Activated CD8-positive, alpha-beta T cell treated with anti-CD3 and anti-CD28 coated beads, Interleukin-2, amount 10 ng/mL, durations not matched to agents 7 days and 5 days (primary cell): ENCODE measurements around the gene ERAL1. TPM values are rescaled to one million over a fixed set of nuclear protein-coding genes. Genes with fewer than 3 reads are reported as not detected.
A peak's percentile ranks its signal among the peaks of the same experiment; 100 is the strongest.

Experiments used
- ATAC-seq: fragments of 150-1000 bp; cut with Tn5 transposase; one replicate; pipeline ENCODE4 v1.10.0; 2021; ENCODE audit warnings: moderate library complexity
- CTCF ChIA-PET: fragments of 350-600 bp; sonication (Branson Sonifier 250); formaldehyde crosslinking; loops from one replicate; lab custom pipeline; 2021; ENCODE audit warnings: antibody characterized with exemption; lab: Charles Lee
- POLR2A ChIA-PET: fragments of 350-600 bp; sonication (Branson Sonifier 250); formaldehyde crosslinking; loops from one replicate; lab custom pipeline; 2021; ENCODE audit warnings: antibody characterized with exemption; lab: Charles Lee
- DNase-seq: peaks from one replicate; pipeline ENCODE4 v3.0.0-alpha.2; 2020
- H3K27ac Mint-ChIP-seq: one replicate; pipeline ENCODE4 v1.8.0; 2021; ENCODE audit warnings: mild to moderate bottlenecking, mixed read lengths
- H3K27me3 Mint-ChIP-seq: one replicate; pipeline ENCODE4 v1.8.0; 2021; ENCODE audit warnings: low read depth, mixed read lengths
- H3K36me3 Mint-ChIP-seq: one replicate; pipeline ENCODE4 v1.8.0; 2021; ENCODE audit warnings: low read depth, mixed read lengths
- H3K4me1 Mint-ChIP-seq: one replicate; pipeline ENCODE4 v1.8.0; 2021; ENCODE audit warnings: low read depth, mixed read lengths
- H3K4me3 Mint-ChIP-seq: one replicate; pipeline ENCODE4 v1.8.0; 2021; ENCODE audit warnings: mild to moderate bottlenecking, mixed read lengths
- H3K9me3 Mint-ChIP-seq: one replicate; pipeline ENCODE4 v1.8.0; 2022; ENCODE audit warnings: mixed read lengths; ENCODE audit not compliant: insufficient read depth
- total RNA-seq, 2 experiments: library from RNA; stranded (reverse); gene quantifications; one replicate each; pipeline ENCODE4 v1.2.3, GENCODE V29; 2021

Gene ERAL1
- 10 to 100 TPM; 46.3 to 50.7 TPM for total RNA-seq

DNA sequence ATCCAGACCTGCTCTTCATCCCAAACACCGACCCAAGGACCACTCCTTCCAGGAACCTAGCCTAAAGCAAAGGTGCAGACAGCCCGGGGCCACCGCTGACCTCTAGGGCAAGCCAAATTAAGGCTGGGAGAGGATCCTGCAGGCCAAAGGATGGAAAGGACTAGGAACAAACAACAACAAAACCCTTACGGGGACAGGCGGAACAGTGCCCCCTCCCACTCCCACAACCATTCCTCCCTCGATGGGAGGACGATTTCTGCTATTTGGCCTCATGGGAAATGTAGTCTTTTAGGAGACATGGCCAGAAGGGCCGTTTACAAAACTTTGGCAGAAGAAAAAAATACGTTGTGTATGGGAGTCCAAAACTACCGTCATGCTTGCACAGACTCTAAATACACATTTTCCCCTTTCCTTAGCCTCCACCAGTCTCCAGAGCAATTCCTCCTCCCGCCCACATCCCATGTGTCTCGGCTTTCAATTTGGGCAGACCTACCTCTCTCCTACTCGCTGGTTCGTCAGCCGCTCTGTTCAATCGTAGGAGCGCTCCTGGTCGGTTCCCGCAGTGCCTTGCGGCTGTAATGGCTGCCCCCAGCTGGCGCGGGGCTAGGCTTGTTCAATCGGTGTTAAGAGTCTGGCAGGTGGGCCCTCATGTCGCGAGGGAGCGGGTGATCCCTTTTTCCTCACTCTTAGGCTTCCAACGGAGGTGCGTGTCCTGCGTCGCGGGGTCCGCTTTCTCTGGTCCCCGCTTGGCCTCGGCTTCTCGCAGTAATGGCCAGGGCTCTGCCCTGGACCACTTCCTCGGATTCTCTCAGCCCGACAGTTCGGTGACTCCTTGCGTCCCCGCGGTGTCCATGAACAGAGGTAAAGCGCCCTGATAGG, at the start of gene ERAL1:
Gene ERAL1, plus strand, starts transcription at position 560 of the 879 bp plus-strand sequence. Its CDS starts 19 bp downstream, at position 579.
- H3K36me3 Mint-ChIP-seq, result peaks cover 26% of the 10 kb centered on the region
- peak within 1 kb of the TSS; percentile 81 for H3K4me3 Mint-ChIP-seq
- ChIA-PET CTCF (interaction anchor here (1.0 kb wide), 1 partner anchor 99 kb away, joined by 3 read pairs; no protein-coding TSS in a partner anchor), POLR2A (no interaction called here)
- peaks cover 20% of the 10 kb centered on the region for H3K4me1 Mint-ChIP-seq
- no peaks in the 10 kb centered on the region for H3K27me3 Mint-ChIP-seq
- ATAC-seq (peak; percentile 100), DNase-seq (peak; percentile 91)
- H3K9me3 Mint-ChIP-seq, result no peaks in the 10 kb centered on the region
- H3K27ac Mint-ChIP-seq, result peak within 1 kb of the TSS; percentile 87

DNA sequence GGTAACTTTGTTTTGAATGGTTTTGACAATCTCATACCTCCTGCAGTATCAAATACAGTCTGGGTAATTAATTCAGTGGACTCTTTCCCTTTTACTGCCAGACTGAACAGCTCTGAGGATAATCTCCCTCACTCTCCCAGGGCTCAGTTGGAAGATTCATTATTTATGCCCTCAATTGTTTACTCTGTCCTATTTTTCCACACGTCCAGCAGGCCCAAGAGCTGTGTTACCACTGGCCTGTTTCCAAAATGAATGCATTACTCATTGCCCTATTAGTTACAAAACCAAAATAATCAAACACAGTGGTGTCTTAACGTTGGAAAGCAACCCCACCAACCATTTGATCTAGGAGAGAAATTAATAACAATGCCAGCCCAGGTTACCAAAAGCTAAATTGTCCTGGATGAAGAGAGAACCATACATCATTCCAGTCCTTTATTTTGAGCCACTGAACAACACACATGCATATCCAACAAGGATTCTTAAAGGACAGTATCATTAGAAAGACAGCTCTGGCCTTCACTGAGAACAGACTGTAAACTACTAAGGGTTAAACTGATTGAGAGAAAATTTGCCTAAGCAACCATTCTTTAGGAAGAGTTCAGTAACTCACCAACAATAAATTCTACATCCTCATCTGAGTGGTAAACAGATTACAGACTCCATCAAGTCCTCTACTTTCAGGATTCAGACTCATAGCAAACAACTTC, 46.7 kb upstream of the ERAL1 start:
- peaks cover 24% of the 10 kb centered on the region for H3K36me3 Mint-ChIP-seq
- ChIA-PET POLR2A (no interaction called here), CTCF (interaction anchor here (1.0 to 3.8 kb wide), 7 partner anchors 11 to 95 kb away, joined by 3 to 21 read pairs (median 5); partner anchors contain the start of gene DHRS13)
- no peak for DNase-seq
- no peak overlapping the region for H3K27ac Mint-ChIP-seq
- H3K27me3 Mint-ChIP-seq, result no peaks in the 10 kb centered on the region
- no peak for ATAC-seq
- H3K4me3 Mint-ChIP-seq, result no peak overlapping the region
- H3K4me1 Mint-ChIP-seq, result peaks cover 26% of the 10 kb centered on the region
- no peaks in the 10 kb centered on the region for H3K9me3 Mint-ChIP-seq

DNA sequence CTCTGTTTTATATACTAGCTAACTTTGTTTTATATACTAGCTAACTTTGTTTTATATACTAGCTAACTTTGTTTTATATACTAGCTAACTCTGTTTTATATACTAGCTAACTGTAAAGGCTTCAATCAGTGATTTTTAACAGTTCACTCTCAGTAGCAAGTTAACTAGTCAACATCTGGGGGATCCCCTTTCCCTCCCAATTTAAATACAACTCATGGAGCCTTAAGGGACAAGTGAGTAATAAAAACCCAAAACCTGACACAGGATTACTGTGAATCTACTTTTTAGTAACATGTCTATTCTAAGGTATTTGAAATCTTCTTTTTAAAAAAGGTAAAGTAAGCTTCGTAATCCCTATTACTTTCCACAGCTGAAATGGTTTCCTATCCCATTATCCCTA, 44.4 kb upstream of the ERAL1 start:
- no peak overlapping the region for H3K27ac Mint-ChIP-seq
- peaks cover 14% of the 10 kb centered on the region for H3K36me3 Mint-ChIP-seq
- no peaks in the 10 kb centered on the region for H3K9me3 Mint-ChIP-seq
- no peak for ATAC-seq
- no peak overlapping the region for H3K4me3 Mint-ChIP-seq
- H3K27me3 Mint-ChIP-seq, result no peaks in the 10 kb centered on the region
- DNase-seq, result no peak
- peaks cover 29% of the 10 kb centered on the region for H3K4me1 Mint-ChIP-seq
- ChIA-PET POLR2A (interaction anchor here (1.2 to 2.4 kb wide), 2 partner anchors 32 to 211 kb away, joined by 3 to 8 read pairs; partner anchors contain the start of genes FAM222B and SPAG5), CTCF (interaction anchor here (0.9 to 3.1 kb wide), 14 partner anchors 10 to 148 kb away, joined by 3 to 59 read pairs (median 4); partner anchors contain the start of genes RPL23A, SDF2, SUPT6H and TLCD1)

DNA sequence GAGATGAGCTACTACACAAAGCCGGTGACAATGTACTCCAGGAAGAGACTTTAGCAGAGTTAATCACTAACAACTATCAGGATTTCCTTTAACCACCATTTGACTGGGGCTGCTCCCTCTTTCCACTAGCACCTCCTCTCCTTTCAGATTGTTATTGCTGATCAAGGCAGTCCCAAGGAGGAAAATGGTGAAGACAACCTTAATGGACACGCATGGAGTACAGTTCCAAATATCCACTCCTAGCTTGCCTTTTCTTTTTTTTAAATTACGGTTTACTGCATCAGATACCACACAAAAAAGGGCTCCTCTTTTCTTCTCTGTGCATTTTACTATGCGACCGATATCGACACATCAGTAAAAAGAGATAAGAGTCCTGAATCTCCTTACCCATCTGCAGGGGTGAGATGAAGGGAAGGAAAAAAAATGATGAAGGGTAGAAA, 43.1 kb upstream of the ERAL1 start:
- Mint-ChIP-seq H3K27me3 (no peaks in the 10 kb centered on the region), H3K36me3 (peaks cover 5% of the 10 kb centered on the region), H3K27ac (peak overlapping the region; percentile 46), H3K9me3 (no peaks in the 10 kb centered on the region), H3K4me3 (peak overlapping the region; percentile 82), H3K4me1 (peaks cover 32% of the 10 kb centered on the region)
- DNase-seq (peak; percentile 26), ATAC-seq (no peak)
- ChIA-PET CTCF (interaction anchor here (1.3 to 3.1 kb wide), 9 partner anchors 38 to 149 kb away, joined by 3 to 59 read pairs (median 5); partner anchors contain the start of genes RPL23A, SDF2, SUPT6H and TLCD1), POLR2A (interaction anchor here (1.2 to 2.4 kb wide), 2 partner anchors 31 to 86 kb away, joined by 4 to 8 read pairs; partner anchors contain the start of genes FAM222B and FLOT2)

DNA sequence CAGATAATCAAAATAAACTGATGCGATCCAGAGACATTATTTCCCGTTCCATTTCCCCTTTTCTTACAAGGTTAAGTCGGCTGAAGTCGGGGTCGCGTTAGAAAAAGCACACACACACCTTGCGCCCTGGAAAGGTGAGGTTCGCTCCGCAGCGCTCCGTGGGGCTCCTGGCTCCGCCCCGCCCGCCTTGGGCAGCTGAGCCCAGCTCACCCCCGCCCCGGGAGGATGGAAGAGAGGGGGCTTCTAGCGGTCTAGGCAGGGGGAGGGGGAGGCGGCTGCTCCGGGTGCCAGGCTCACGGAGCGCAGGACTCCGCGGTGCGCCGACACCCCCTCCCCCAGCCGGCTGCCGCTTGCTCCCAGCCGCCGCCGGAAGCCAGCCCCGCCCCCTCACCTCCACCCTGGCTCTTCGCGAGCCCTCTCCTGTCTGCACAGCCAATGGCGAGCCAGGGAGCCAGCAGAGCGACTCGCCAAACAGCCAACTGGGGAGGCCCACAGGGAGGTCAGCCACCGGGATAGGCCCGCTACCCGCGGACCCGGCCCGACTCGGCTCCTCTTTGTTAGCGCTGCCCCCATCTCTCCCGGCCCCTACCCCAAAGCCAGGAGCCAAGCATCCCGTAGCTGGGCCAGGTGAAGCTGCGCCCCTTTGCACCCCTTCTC, 42.6 kb upstream of the ERAL1 start:
- Mint-ChIP-seq H3K36me3 (peaks cover 5% of the 10 kb centered on the region), H3K9me3 (no peaks in the 10 kb centered on the region), H3K27ac (peak overlapping the region; percentile 91), H3K4me3 (peak overlapping the region; percentile 82), H3K27me3 (no peaks in the 10 kb centered on the region), H3K4me1 (peaks cover 34% of the 10 kb centered on the region)
- ATAC-seq, result peak; percentile 100
- POLR2A ChIA-PET, result interaction anchor here (1.2 kb wide), 1 partner anchor 85 kb away, joined by 4 read pairs; the partner anchor contains the start of gene FLOT2
- peak; percentile 97 for DNase-seq
- CTCF ChIA-PET, result interaction anchor here (1.2 to 3.1 kb wide), 10 partner anchors 44 to 150 kb away, joined by 3 to 59 read pairs (median 6); partner anchors contain the start of genes DHRS13, RPL23A, SDF2 and SUPT6H

DNA sequence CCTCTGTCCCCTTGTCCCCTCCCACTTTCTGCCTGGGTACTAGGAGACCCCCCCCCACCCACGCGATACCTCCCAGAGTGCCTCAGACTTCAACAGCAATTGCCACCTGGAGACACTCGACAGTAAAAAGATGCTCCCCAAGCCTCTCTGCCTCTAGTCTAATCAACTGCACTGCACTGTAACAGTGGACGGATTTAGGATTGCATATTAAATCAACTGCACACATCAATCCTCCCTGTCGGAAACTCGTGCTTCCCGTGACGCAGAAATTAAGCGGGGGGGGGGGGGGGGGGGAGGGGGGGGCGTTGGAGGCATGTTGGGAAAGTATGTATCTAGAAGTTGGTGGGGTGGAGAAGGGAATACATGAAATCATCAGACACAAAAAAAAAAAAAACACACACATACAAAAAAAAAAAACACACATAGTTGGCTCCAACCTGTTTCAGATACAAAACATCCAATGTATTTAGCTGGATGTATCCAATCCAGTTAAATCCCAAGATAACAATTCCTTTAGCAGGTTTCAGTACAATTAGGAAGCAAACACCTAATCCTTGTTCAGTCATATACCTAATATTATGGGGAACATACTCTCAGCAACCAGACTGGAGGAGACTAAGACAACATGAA, 42.0 kb upstream of the ERAL1 start:
- H3K27ac Mint-ChIP-seq, result peak overlapping the region; percentile 91
- POLR2A ChIA-PET, result no interaction called here
- no peak for DNase-seq
- peaks cover 5% of the 10 kb centered on the region for H3K36me3 Mint-ChIP-seq
- CTCF ChIA-PET, result interaction anchor here (1.2 to 3.1 kb wide), 4 partner anchors 49 to 89 kb away, joined by 3 to 22 read pairs (median 8); partner anchors contain the start of genes DHRS13 and TLCD1
- H3K27me3 Mint-ChIP-seq, result no peaks in the 10 kb centered on the region
- no peaks in the 10 kb centered on the region for H3K9me3 Mint-ChIP-seq
- peak; percentile 58 for ATAC-seq
- H3K4me3 Mint-ChIP-seq, result peak overlapping the region; percentile 82
- H3K4me1 Mint-ChIP-seq, result peaks cover 32% of the 10 kb centered on the region

DNA sequence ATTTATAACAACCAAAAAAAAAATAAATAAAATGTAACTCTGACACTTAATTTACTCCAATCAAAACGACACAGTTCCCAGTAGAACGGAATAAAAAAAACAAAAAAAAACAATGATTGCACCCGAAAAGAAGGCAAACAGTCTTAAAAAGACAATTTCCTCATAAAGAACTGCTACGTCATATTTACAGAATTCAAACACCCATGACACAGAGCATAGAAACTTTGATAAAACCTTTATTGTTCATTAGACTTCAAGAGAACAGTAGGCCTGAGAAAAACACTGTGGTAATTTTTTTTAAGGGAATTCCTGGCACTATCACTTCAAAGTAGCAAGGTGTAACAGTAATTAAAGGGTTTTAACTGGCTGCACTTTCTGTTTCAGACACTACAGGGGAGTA, 38.3 kb upstream of the ERAL1 start:
- ATAC-seq (no peak), DNase-seq (no peak)
- ChIA-PET POLR2A (no interaction called here), CTCF (interaction anchor here (0.6 kb wide), 1 partner anchor 35 kb away, joined by 3 read pairs; no protein-coding TSS in a partner anchor)
- H3K9me3 Mint-ChIP-seq, result no peaks in the 10 kb centered on the region
- H3K4me1 Mint-ChIP-seq, result peaks cover 17% of the 10 kb centered on the region
- no peak overlapping the region for H3K4me3 Mint-ChIP-seq
- H3K36me3 Mint-ChIP-seq, result peaks cover 4% of the 10 kb centered on the region
- H3K27me3 Mint-ChIP-seq, result no peaks in the 10 kb centered on the region
- H3K27ac Mint-ChIP-seq, result no peak overlapping the region

DNA sequence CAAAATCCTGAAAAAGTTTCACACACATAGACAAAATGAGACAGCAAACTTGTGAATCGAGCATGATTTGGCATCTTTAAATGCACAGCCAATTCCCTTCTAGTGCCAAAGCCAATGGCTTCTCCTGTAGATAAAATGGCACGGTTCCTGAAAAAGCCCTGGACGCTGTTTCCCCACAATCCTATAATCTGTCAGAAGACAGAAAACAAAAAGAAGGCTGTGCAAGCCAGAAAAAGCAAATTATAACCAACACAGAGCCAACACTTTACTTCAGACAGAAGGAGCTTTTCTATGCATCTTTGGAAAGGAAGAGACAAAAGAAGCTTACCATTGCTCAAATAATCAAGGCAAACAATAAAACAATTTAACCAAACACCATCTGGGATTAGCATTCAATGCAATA, 36.0 kb upstream of the ERAL1 start:
- Mint-ChIP-seq H3K36me3 (peaks cover 3% of the 10 kb centered on the region), H3K4me3 (no peak overlapping the region), H3K4me1 (peaks cover 12% of the 10 kb centered on the region), H3K27me3 (no peaks in the 10 kb centered on the region), H3K27ac (no peak overlapping the region), H3K9me3 (no peaks in the 10 kb centered on the region)
- POLR2A ChIA-PET, result no interaction called here
- CTCF ChIA-PET, result interaction anchor here (1.1 to 2.4 kb wide), 2 partner anchors 55 to 92 kb away, joined by 4 to 12 read pairs; partner anchors contain the start of gene TLCD1
- ATAC-seq (no peak), DNase-seq (no peak)

DNA sequence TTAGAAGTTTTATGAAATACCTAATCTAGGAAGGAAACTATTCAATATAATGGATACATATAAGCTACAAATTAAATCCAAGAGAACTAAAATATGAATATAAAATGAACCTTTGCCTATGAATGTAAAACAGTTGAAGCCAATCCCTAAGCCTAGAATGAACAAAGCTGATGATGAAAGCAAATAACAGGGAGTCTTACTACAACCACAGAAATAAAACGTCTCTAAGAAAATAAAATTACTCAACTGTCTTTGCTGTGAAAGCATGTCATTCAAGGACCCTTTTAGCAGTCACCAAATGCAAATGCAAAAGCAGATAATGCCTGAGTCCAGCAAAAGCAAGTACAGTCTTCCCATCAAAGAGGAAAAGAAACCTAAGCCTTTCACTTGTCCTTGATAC, 35.2 kb upstream of the ERAL1 start:
- CTCF ChIA-PET, result interaction anchor here (1.1 to 2.4 kb wide), 2 partner anchors 56 to 93 kb away, joined by 4 to 12 read pairs; partner anchors contain the start of gene TLCD1
- Mint-ChIP-seq H3K4me1 (peaks cover 12% of the 10 kb centered on the region), H3K27ac (no peak overlapping the region), H3K4me3 (no peak overlapping the region), H3K36me3 (peaks cover 5% of the 10 kb centered on the region), H3K27me3 (no peaks in the 10 kb centered on the region), H3K9me3 (no peaks in the 10 kb centered on the region)
- ATAC-seq (no peak), DNase-seq (no peak)
- POLR2A ChIA-PET, result no interaction called here

DNA sequence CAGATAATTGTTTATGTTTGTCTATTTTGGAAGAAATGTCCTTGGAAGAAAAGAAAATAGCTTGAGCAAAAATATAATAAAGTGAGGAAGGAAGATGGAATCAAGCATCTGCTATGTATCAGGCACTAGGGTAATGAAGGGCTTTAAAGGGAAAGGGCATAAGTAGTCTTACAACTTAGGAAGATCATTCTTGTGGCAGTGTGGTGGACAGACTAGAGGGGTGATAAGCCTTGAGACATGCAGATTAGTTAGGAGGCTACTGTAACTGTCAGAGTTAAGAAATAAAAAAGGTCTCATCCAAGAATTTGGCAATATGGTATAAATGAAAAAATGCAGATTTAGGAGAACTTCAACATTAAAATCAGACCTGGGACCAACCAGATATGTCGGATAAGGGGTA, 27.1 kb upstream of the ERAL1 start:
- POLR2A ChIA-PET, result interaction anchor here (0.6 kb wide), 1 partner anchor 17 kb away, joined by 3 read pairs; no protein-coding TSS in a partner anchor
- no peak overlapping the region for H3K27ac Mint-ChIP-seq
- no peak for DNase-seq

More for the DNA sequence above, 27.1 kb upstream of the ERAL1 start:
- Mint-ChIP-seq H3K4me3 (no peak overlapping the region), H3K27me3 (no peaks in the 10 kb centered on the region), H3K9me3 (no peaks in the 10 kb centered on the region), H3K4me1 (peaks cover 6% of the 10 kb centered on the region), H3K36me3 (peaks cover 20% of the 10 kb centered on the region)
- ATAC-seq, result no peak
- CTCF ChIA-PET, result interaction anchor here (1.6 to 2.5 kb wide), 3 partner anchors 64 to 101 kb away, joined by 4 to 17 read pairs (median 5); partner anchors contain the start of genes DHRS13 and TLCD1
